ENCODE results near the gene PEX12. TPM values are rescaled to one million over a fixed set of nuclear protein-coding genes. Genes with fewer than 3 reads are reported as not detected.

The PEX12 gene
- total RNA-seq (2022; extraction: Qiagen RNA extraction), result 7.8 to 9.9 TPM (median 8.7 TPM) in 5 replicates

DNA sequence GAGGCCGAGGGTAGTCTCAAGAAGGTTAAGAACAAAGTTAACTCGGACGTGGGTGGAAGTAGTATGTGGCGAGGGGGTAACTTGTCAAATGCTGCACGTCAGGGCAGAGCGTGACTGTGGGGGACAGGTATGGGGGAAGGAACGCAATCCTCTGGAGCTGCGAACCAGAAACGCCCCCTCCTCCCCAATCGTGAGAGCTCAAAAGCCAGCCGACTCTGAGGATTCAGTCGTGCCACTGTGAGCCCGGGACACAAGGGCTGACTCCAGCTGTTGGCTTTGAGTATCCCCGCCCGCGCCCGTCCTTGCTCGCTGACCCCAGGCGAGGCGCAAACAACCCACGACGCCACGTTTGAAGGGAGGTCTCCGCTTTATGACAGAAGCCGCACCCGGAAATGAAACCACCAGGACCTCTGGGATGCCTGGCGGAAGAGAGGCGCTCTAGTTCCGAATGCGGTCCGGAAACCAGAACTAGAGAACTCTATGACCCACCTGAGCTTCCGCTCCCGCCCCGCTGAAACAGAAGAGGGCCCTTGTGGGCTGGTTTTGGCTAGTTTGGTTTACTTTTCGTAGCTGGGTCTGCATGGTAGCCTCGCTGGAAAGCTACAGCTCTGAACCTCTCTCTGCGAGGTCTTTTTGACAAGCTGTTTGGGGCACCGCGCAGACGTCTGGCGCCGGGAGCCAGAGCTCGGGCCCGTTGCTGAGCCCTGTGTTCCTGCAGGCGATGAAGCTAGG lies at the start of gene PEX12:
TSS of gene PEX12 (minus strand) at position 375 of the 732 bp plus-strand sequence. CDS start 550 bp downstream, outside the sequence.

GRCh38 chr17:35587074-35587961 lies 8.9 kb upstream of the PEX12 start, which contains the start of gene AP2B1:
Gene AP2B1 (plus strand): TSS chr17:35587322. CDS start chr17:35594031, 6,709 bp downstream.

GRCh38 chr17:35560703-35561102 lies 17.7 kb downstream of the PEX12 start, which contains the start of gene SLFN14:
Gene SLFN14 (minus strand): TSS chr17:35560819. CDS start chr17:35558062, 2,757 bp downstream.

DNA sequence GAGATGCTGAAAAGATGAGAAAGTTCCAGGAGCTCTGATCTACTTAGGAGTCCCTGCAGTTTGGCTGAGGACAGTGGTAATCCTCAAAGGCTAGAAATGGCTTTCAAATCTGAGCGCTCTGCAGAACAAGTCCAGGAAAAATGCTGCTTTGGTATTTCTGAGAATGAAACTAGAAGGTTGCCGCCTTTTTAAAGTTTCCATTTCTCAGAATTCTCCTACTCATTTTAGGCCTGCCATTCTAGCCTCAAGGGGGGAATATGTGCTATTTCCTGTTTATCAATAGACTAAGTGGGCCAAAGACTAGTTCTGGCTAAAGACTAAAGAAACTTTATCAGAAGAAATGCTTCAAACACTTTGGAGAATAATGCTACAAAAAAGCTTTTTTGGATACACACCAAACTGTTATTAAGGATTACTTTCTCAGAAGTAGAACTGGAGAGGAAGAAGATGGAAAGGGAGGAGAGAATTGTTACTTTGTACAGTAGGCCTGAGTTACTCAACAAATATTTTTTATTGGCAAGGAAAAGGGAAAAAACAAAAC lies 40.7 kb downstream of the PEX12 start, which contains the start of gene SLFN12L:
TSS of gene SLFN12L (minus strand) at position 78 of the 541 bp plus-strand sequence. CDS start 15,314 bp downstream, outside the sequence.

Other genes starting within 250 kb of the PEX12 start
- 4.0 to 6.8 TPM (median 5.9 TPM) in 5 replicates for gene SLFN11, start 204.9 kb downstream of the PEX12 start, total RNA-seq (2022; extraction: Qiagen RNA extraction)
- 0.06 TPM in 1 of 5 replicates, not detected in the others for gene SLFN12, start 146.1 kb downstream of the PEX12 start, total RNA-seq (2022; extraction: Qiagen RNA extraction)
- 2.5 to 4.3 TPM (median 3.7 TPM) in 5 replicates for gene SLFN13, start 129.8 kb downstream of the PEX12 start, total RNA-seq (2022; extraction: Qiagen RNA extraction)
- not detected in 5 replicates for gene SLFN12L, start 40.9 kb downstream of the PEX12 start, total RNA-seq (2022; extraction: Qiagen RNA extraction)
- gene SLFN14, start 17.8 kb downstream of the PEX12 start, total RNA-seq (2022; extraction: Qiagen RNA extraction), result not detected in 5 replicates
- gene AP2B1, start 8.8 kb upstream of the PEX12 start, total RNA-seq (2022; extraction: Qiagen RNA extraction), result 128 to 168 TPM (median 154 TPM) in 5 replicates
- 0.15 to 0.37 TPM (median 0.20 TPM) in 5 replicates for gene RASL10B, start 153.1 kb upstream of the PEX12 start, total RNA-seq (2022; extraction: Qiagen RNA extraction)
- gene GAS2L2, start 174.7 kb upstream of the PEX12 start, total RNA-seq (2022; extraction: Qiagen RNA extraction), result 0.11 to 0.14 TPM (median 0.12 TPM) in 4 of 5 replicates, not detected in the other
- 0.17 to 0.40 TPM (median 0.33 TPM) in 5 replicates for gene C17orf50, start 182.3 kb upstream of the PEX12 start, total RNA-seq (2022; extraction: Qiagen RNA extraction)
- gene MMP28, start 217.1 kb upstream of the PEX12 start, total RNA-seq (2022; extraction: Qiagen RNA extraction), result 4.9 to 8.8 TPM (median 7.5 TPM) in 5 replicates
- gene TAF15, start 230.9 kb upstream of the PEX12 start, total RNA-seq (2022; extraction: Qiagen RNA extraction), result 206 to 236 TPM (median 230 TPM) in 5 replicates

Measured in A549 treated with dexamethasone at 1 μM for 4 hours (cell line).